Left kidney (tissue), 8 donors: ENCODE data around the gene SLC6A14. TPM values are rescaled to one million over a fixed set of nuclear protein-coding genes. Genes with fewer than 3 reads are reported as not detected.

ENCODE experiments used
- DNase-seq: peaks from one replicate; pipeline ENCODE4 v3.0.0-alpha.2; 2013
- long read RNA-seq, 8 donors: transcript quantifications; one replicate each; lab custom pipeline, GENCODE V29; 2026
- polyA plus RNA-seq: library from polyadenylated mRNA; unstranded; fragments of 120-200 nt; gene quantifications from one replicate; pipeline ENCODE4 v1.2.1, GENCODE V29; 2013; ENCODE audit not compliant: insufficient read length

SLC6A14 gene
- 0.27 TPM for polyA plus RNA-seq
- long read RNA-seq, donor 1: 0 reads
- long read RNA-seq, donor 2: 0 reads
- long read RNA-seq, donor 3: 0 reads
- long read RNA-seq, donor 4: 0 reads
- long read RNA-seq, donor 5: 0 reads
- long read RNA-seq, donor 6: 0 reads
- long read RNA-seq, donor 7: 0 reads
- long read RNA-seq, donor 8: 0 reads

- no peak for DNase-seq
Measured at GRCh38 chrX:116436358-116436816, at the start of gene SLC6A14. Gene SLC6A14, plus strand, starts transcription at chrX:116436606. Its CDS starts 104 bp downstream, at chrX:116436710.

GRCh38 chrX:116395752-116396151 is 40.7 kb upstream of the SLC6A14 start:
- no peak for DNase-seq

GRCh38 chrX:116399681-116400080 is 36.7 kb upstream of the SLC6A14 start:
- DNase-seq: no peak

- no peak for DNase-seq
Measured at GRCh38 chrX:116409219-116409618, 27.2 kb upstream of the SLC6A14 start.

GRCh38 chrX:116413273-116413672 is 23.1 kb upstream of the SLC6A14 start:
- DNase-seq: no peak

GRCh38 chrX:116417214-116417613 is 19.2 kb upstream of the SLC6A14 start:
- peak; percentile 10 for DNase-seq

- no peak for DNase-seq
Measured at GRCh38 chrX:116417968-116418367, 18.4 kb upstream of the SLC6A14 start.

GRCh38 chrX:116427978-116428377 is 8.4 kb upstream of the SLC6A14 start:
- DNase-seq: no peak

- DNase-seq: no peak
Measured at GRCh38 chrX:116435597-116435996, 809 bp upstream of the SLC6A14 start.

GRCh38 chrX:116449156-116449555 is 12.8 kb downstream of the SLC6A14 start:
- DNase-seq: no peak

- no peak for DNase-seq
Measured at GRCh38 chrX:116462822-116463221, 26.4 kb downstream of the SLC6A14 start, which contains the start of gene CT83. Gene CT83, minus strand, starts transcription at chrX:116462976. Its CDS starts 120 bp downstream, at chrX:116462856.

- no peak for DNase-seq
Measured at GRCh38 chrX:116480059-116480458, 43.7 kb downstream of the SLC6A14 start.

- peak; percentile 0 for DNase-seq
Measured at GRCh38 chrX:116490104-116490503, 53.7 kb downstream of the SLC6A14 start.

GRCh38 chrX:116493271-116493670 is 56.9 kb downstream of the SLC6A14 start:
- no peak for DNase-seq

- DNase-seq: no peak
Measured at GRCh38 chrX:116499780-116500179, 63.4 kb downstream of the SLC6A14 start.

Other genes with a start within 250 kb of the SLC6A14 start
- gene CT83, start 26.4 kb downstream of the SLC6A14 start, polyA plus RNA-seq: not detected